IPS DF 6.9 (cell line): ENCODE measurements around the gene RARA.
"Not testable (repeated sequence)": the region's sequence is repeated elsewhere in the genome, so short reads cannot be mapped to it uniquely, and the experiment has no call there.

Source experiments
- DNase-seq: peaks from one replicate; pipeline ENCODE4 v3.0.0-alpha.2; 2013; ENCODE audit warnings: low read depth, low spot score
- H3K27ac ChIP-seq: one replicate; pipeline ENCODE4 v1.5.1; 2013; ENCODE audit warnings: low read length, control low read depth
- H3K27me3 ChIP-seq: 2 replicates; pipeline ENCODE4 v1.6.1; 2013; ENCODE audit warnings: mild to moderate bottlenecking, low read length; ENCODE audit not compliant: control insufficient read depth, insufficient read depth
- H3K36me3 ChIP-seq: 2 replicates; pipeline ENCODE4 v1.6.1; 2013; ENCODE audit warnings: low read length; ENCODE audit not compliant: control insufficient read depth, insufficient read depth
- H3K4me1 ChIP-seq: 2 replicates; pipeline ENCODE4 v1.6.1; 2013; ENCODE audit warnings: low read length; ENCODE audit not compliant: control insufficient read depth, insufficient read depth
- H3K4me3 ChIP-seq: 2 replicates; pipeline ENCODE4 v1.5.1; 2013; ENCODE audit warnings: mild to moderate bottlenecking, low read length
- H3K9me3 ChIP-seq: 2 replicates; pipeline ENCODE4 v1.6.1; 2013; ENCODE audit warnings: low read length, inconsistent platforms; ENCODE audit not compliant: control insufficient read depth, insufficient read depth
- WGBS: extraction: QIAGEN DNeasy Blood & Tissue Kit; methylation state at CpG from one replicate; pipeline ENCODE4 v1.1.7; 2013; ENCODE audit warnings: mixed read lengths, missing lambda C conversion rate; ENCODE audit not compliant: insufficient read length, insufficient coverage; 5-methylcytosine and 5-hydroxymethylcytosine counted together

The RARA gene

DNA sequence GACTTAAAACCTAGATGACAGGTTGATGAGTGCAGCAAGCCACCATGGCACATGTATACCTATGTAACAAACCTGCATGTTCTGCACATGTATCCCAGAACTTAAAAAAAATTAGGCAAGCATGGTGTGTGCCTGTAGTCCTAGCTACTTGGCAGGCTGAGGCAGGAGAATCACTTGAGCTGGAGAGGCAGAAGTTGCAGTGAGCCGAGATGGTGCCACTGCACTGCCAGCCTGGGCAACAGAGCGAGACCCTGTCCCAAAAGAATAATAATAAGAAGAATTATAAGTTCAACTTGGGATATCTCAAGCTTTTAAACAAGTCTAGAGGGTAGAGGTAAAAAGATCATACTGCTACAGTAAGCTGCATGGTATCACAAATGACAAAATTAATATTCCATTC is 11.5 kb upstream of the RARA start:
- no CpG with 5 or more reads among the region's 2 CpGs for WGBS
- no peaks in the 10 kb centered on the region for H3K4me1 ChIP-seq
- H3K4me3 ChIP-seq = no peak overlapping the region
- no peak for DNase-seq
- H3K9me3 ChIP-seq = no peaks in the 10 kb centered on the region
- no peaks in the 10 kb centered on the region for H3K27me3 ChIP-seq
- H3K27ac ChIP-seq = no peak overlapping the region
- peaks cover 21% of the 10 kb centered on the region; the same call in 1 of the 2 replicates for H3K36me3 ChIP-seq

DNA sequence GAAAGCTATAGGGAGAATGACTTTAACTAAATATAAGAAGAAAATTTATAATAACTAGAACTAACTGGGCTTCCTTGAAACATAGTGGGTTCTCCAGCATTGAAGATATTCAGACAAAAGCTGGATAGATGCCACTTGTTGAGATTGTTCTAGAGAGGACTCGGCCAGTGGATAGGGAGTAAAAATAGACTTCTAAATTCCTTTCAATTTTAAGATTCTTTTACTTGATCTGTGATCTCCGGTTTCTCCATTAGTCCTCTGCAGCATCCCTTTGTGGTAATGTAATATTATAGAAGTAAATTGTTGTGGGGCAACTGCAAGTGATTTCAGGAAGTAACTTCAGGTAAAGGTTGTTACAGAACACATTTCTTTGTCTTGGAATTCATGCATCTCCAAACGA is 10.3 kb upstream of the RARA start:
- H3K9me3 ChIP-seq = no peaks in the 10 kb centered on the region
- H3K27me3 ChIP-seq = no peaks in the 10 kb centered on the region
- no peaks in the 10 kb centered on the region for H3K4me1 ChIP-seq
- H3K4me3 ChIP-seq = no peak overlapping the region
- DNase-seq = no peak
- H3K27ac ChIP-seq = no peak overlapping the region
- no CpG with 5 or more reads among the region's 3 CpGs for WGBS
- peaks cover 21% of the 10 kb centered on the region; the same call in 1 of the 2 replicates for H3K36me3 ChIP-seq

DNA sequence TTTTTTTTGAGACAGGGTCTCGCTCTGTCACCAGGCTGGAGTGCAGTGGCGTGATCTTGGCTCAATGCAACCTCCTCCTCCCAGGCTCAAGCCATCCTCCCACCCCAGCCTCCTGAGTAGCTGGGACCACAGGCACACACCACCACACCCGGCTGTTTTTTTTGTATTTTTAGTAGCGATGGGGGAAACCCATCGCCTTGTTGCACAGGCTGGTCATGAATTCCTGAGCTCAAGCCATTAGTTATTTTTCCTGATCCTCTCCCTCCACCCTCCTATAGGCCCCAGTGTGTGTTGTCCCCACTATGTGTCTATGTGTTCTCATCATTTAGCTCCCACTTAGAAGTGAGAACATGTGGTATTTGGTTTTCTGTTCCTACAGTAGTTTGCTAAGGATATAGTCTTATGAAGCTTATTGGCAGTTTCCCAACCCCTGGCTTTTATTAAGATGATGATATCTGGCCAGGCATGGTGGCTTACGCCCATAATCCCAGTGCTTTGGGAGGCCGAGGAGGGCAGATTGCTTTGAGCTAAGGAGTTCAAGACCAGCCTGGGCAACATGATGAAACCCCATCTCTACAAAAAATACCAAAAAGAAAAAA is 9.7 kb upstream of the RARA start:
- no CpG with 5 or more reads among the region's 7 CpGs for WGBS
- DNase-seq, H3K4me3 ChIP-seq, H3K27me3 ChIP-seq, H3K4me1 ChIP-seq, H3K27ac ChIP-seq, H3K9me3 ChIP-seq: not testable (repeated sequence)
- peaks cover 19% of the 10 kb centered on the region; the same call in 1 of the 2 replicates for H3K36me3 ChIP-seq

DNA sequence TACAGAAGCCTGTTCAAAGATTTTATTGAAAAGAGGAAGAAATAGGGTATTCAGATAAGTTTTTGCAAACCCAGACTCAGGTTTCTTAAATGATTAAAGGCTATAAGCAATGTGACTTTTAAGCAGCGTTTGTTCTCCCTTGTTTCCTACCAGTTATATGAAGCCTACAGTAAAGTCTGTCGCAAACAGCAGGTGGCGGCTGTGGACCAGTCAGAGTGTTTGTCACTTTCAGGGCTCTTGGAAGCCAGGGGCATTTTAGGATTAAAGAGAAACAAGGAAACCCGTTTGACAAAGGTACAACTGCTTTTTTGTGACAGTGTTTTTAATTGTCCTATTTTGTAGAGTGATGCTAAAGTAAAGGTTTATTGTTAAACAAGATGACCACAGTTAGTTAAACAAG is 7.7 kb upstream of the RARA start:
- Histone ChIP-seq H3K27ac (no peak overlapping the region), H3K9me3 (no peaks in the 10 kb centered on the region), H3K4me1 (0 out of 2 replicates have a peak, but pooled peaks cover under 1% of the 10 kb centered on the region), H3K36me3 (peaks cover 17% of the 10 kb centered on the region; the same call in 1 of the 2 replicates), H3K4me3 (no peak overlapping the region), H3K27me3 (no peaks in the 10 kb centered on the region)
- no CpG with 5 or more reads among the region's 4 CpGs for WGBS
- no peak for DNase-seq

DNA sequence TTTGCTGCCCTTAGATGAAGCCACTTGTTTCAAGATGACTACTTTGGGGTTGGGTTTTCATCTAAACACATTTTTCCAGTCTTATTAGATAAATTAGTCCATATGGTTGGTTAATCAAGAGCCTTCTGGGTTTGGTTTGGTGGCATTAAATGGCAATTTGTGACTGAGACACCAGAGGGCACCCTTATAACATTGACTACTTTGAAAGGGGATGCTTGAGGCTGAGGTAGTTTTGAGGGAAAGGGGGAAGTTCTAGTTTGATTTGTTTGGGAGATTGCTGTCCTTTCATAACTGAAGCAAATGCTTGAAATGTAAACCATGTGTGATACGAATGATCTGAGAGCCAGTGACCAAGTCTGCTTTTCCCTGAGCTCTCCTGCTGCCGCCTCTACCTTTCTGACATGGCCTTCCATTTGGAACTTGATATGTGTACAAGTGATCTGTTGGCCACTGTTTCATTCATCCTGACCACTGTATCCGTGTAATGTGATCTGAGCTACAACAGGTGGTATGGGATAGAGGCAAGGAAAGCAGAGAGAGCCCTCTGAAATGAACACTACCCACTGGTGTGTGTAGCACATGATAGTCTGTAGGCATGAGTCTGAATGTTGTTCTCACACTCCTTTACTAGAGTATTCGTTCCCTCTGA is 5.8 kb upstream of the RARA start:
- no CpG with 5 or more reads among the region's 4 CpGs for WGBS
- DNase-seq = no peak
- Histone ChIP-seq H3K36me3 (peaks cover 11% of the 10 kb centered on the region; the same call in 1 of the 2 replicates), H3K27ac (no peak overlapping the region), H3K4me3 (no peak overlapping the region), H3K27me3 (no peaks in the 10 kb centered on the region), H3K9me3 (no peaks in the 10 kb centered on the region), H3K4me1 (peaks cover 9% of the 10 kb centered on the region; the same call in 1 of the 2 replicates)

DNA sequence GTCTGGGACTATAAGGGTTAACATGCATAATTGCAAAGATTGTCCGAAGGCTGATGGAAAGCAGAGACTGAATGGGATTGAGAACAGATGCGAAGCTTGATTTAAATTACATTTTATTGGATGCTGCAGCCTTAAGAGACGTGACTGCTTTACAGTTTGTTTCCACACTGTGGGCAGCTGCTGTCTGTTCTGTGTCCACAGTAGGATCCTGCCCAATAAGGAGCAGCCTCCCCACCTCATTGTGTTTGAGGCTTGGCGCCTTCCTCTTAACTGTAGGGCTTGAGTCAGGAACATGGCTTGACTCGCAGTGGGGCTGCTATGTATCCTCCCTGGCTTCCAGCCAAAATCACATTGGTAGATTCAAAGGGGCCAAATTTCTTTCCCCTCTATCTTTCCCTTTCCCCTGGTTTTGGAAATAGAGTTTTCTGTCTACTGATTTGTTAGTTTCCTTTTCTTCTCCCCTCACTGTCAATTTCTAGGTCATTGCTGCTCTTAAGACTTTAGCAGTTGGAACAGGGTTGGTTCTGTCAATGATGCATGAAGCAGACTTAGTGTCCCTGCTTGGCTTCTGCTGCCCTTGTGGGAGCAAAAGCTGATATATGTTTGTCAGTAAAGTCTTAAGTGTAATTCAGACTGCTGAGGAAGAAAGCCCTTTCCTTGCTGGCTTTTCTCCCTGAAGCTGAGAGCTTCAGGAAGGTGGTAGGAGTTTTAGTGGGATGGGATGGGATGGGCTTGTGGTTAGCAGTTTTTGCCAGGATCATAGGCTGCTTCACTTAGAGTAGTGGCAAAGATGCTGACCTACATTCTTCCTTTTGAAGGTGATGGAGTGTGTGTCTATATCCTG is 5.0 kb upstream of the RARA start:
- peaks cover 9% of the 10 kb centered on the region; the same call in 1 of the 2 replicates for H3K4me1 ChIP-seq
- no peak overlapping the region for H3K4me3 ChIP-seq
- WGBS = no CpG with 5 or more reads among the region's 5 CpGs
- no peak overlapping the region for H3K27ac ChIP-seq
- DNase-seq = no peak
- H3K9me3 ChIP-seq = no peaks in the 10 kb centered on the region
- no peaks in the 10 kb centered on the region for H3K27me3 ChIP-seq
- H3K36me3 ChIP-seq = peaks cover 8% of the 10 kb centered on the region; the same call in 1 of the 2 replicates

DNA sequence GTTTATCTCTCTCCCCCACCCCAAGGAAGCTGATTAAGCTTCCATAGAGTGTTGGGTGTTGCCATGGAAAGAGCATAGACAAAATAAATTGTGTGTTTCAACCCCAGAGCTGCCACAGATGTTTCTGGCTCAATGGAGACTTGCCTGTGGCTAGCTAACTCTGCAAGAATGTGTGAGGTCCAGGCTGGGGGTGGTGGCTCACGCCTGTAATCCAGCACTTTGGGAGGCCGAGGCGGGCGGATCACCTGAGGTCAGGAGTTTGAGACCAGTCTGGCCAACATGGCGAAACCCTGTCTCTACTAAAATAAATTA is 4.5 kb upstream of the RARA start:
- not testable (repeated sequence) for H3K27ac ChIP-seq, H3K27me3 ChIP-seq, H3K4me1 ChIP-seq, H3K4me3 ChIP-seq, H3K36me3 ChIP-seq, H3K9me3 ChIP-seq, DNase-seq
- WGBS = no CpG with 5 or more reads among the region's 5 CpGs

DNA sequence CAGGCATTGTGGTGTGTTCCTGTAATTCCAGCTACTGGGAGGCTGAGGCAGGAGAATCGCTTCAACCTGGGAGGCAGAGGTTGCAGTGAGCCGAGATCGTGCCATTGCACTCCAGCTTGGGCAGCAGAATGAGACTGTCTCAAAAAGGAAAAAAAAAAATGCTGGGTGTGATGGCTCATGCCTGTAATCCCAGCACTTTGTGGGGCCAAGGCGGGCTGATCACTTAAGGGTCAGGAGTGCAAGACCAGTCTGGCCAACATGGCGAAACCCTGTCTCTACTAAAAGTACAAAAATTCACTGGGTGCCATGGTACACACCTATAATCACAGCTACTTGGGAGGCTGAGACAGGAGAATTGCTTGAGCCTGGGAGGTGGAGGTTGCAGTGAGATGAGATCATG is 4.1 kb upstream of the RARA start:
- H3K9me3 ChIP-seq, H3K36me3 ChIP-seq, H3K27ac ChIP-seq, DNase-seq, H3K4me3 ChIP-seq, H3K27me3 ChIP-seq: not testable (repeated sequence)
- peaks cover 10% of the 10 kb centered on the region; the same call in 1 of the 2 replicates for H3K4me1 ChIP-seq
- no CpG with 5 or more reads among the region's 5 CpGs for WGBS

DNA sequence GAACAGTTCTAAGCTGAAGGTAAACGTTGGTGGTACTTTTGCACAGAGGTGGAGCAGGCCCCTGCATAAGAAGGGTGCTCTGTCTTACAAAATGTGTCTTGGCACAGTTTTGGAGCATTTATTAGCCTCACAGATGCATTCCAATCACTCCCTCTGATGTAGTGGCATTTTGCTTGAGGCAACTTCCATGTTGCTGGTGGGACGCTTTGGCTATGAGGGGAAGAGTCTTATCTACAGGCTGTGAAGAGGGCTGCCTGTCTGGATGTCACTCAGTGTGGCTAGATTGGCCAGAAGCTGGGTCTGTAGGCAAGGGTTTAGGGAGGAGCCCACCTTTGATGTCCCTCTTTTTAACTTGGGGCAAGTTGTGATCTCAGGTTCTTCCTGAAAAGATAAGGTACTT is 2.6 kb upstream of the RARA start:
- DNase-seq = no peak
- no peak overlapping the region for H3K4me3 ChIP-seq
- H3K27ac ChIP-seq = no peak overlapping the region
- H3K36me3 ChIP-seq = peaks cover 4% of the 10 kb centered on the region; the same call in 1 of the 2 replicates
- H3K27me3 ChIP-seq = no peaks in the 10 kb centered on the region
- no peaks in the 10 kb centered on the region for H3K9me3 ChIP-seq
- H3K4me1 ChIP-seq = peaks cover 11% of the 10 kb centered on the region; the same call in 1 of the 2 replicates
- WGBS = no CpG with 5 or more reads among the region's 2 CpGs

DNA sequence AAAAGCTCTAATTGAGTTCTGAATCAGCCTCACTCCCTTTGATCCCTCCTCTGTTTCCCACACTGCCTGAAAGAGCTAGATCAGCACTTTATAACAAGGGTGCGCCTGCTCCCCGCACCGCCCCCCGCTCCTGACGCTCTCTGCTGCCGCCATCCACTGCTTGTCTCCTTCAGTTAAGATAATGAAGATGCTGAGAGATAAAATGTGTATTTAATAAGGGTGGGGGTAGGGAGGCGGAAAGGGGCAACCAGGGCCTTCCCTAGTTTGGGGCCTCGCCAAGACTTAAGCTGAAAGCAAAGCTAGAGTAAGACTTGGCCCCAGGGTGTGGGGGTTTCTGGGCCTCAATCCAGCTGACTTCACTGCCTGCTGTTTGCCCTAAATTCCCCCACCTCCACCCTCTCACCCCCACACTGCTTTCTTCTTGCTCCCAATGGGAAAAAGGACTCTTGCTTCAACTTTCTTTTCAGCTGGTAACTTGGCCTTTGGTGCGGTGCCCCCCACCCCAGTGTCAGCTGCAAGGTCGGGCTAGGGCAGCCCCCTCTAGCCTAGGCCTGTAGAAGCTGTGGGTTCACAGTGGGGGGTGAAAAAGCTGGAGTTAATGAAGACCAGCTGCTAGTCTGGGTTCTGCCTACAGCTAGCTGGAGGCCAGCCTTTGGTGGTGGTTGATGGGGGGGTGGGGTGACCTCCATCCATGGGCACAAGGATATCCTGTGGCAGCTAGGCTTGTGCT is 1.8 kb upstream of the RARA start:
- no peak for DNase-seq
- H3K27me3 ChIP-seq = no peaks in the 10 kb centered on the region
- H3K4me1 ChIP-seq = peaks cover 11% of the 10 kb centered on the region; the same call in 1 of the 2 replicates
- H3K36me3 ChIP-seq = peaks cover 4% of the 10 kb centered on the region; the same call in 1 of the 2 replicates
- no CpG with 5 or more reads among the region's 10 CpGs for WGBS
- H3K27ac ChIP-seq = no peak overlapping the region
- no peak overlapping the region for H3K4me3 ChIP-seq
- H3K9me3 ChIP-seq = no peaks in the 10 kb centered on the region
